Umbilical cord (tissue), 2 donors: ENCODE measurements around the gene NCAM1. TPM values are rescaled to one million over a fixed set of nuclear protein-coding genes. Genes with fewer than 3 reads are reported as not detected.
A peak's percentile ranks its signal among the peaks of the same experiment; 100 is the strongest.

ENCODE experiments used
- DNase-seq: peaks from one replicate; pipeline ENCODE4 v3.0.0-alpha.2; 2015; ENCODE audit warnings: low spot score
- total RNA-seq: library from RNA; depleted of rRNA; stranded (reverse); fragments of >200 nt; gene quantifications from one replicate; pipeline ENCODE4 v1.2.3, GENCODE V29; 2014; ENCODE audit warnings: low replicate concordance; ENCODE audit not compliant: insufficient read depth

The NCAM1 gene
- total RNA-seq, 1 donor from 2014 or later: 3.4 TPM

DNA sequence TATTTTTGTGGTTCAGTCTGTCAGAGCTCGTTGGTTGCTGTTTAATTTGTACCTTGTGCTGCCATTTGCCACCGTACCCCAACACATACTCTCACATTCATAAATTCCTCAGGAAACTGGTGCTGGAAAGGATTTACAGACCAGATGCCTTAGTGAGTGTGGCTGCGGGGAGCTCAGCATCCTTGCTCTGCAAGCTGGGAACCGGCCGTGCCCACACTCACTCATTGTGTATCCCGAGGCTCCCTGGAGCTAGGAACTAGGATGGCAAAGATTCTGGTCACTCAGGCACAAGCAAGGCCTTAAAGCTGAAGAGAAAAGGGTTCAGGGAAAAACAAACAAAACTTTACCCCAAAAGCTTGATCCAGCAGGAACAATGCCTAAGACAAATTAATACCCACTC is 288.6 kb downstream of the NCAM1 start:
- no peak for DNase-seq

DNA sequence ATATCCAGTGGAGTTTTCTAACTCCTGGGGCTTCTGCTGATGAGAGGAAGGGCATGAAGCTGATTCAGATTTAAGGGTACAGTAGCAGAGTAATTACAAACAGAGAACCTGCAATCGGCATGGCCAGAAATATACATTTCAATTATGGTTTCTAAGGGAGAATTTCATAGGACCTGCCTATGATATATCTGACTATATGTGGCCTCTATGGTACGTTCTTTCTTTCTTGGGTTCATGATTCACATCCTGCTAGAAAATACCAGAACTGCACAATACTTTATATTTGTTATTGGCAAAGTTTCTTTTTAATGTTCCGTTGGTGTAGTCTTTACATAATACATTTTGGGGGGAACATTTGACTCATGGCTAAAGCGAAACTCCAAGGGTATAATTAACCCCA is 290.1 kb downstream of the NCAM1 start:
- DNase-seq: no peak

- DNase-seq: no peak
Measured at GRCh38 chr11:113253406-113253805, 292.2 kb downstream of the NCAM1 start.

GRCh38 chr11:113255096-113255495 is 293.9 kb downstream of the NCAM1 start:
- no peak for DNase-seq

DNA sequence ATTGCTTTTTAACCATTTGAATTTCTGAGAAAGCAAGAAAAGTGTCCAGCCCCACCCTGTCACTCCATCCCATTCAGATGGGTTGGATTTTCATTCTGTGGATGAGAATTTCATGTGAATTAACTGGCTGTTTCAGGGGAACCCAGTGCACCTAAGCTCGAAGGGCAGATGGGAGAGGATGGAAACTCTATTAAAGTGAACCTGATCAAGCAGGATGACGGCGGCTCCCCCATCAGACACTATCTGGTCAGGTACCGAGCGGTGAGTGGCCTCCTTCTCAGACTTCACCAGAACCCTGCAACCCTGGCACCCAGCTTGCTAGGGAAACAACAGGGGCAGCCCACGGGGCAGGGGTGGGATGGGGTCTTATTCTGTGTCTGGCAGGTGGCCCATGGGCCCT is 294.5 kb downstream of the NCAM1 start:
- DNase-seq: no peak

GRCh38 chr11:113256431-113257202 is 295.4 kb downstream of the NCAM1 start:
- no peak for DNase-seq

DNA sequence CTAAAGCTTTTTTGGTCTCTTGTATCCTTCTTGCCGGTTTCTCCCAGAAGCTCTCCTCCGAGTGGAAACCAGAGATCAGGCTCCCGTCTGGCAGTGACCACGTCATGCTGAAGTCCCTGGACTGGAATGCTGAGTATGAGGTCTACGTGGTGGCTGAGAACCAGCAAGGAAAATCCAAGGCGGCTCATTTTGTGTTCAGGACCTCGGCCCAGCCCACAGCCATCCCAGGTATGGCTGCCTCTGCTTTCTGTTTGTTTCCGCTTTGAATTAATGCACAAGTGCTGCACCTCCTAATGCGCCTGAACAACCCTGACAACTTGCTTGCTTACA is 298.8 kb downstream of the NCAM1 start:
- DNase-seq: no peak

DNA sequence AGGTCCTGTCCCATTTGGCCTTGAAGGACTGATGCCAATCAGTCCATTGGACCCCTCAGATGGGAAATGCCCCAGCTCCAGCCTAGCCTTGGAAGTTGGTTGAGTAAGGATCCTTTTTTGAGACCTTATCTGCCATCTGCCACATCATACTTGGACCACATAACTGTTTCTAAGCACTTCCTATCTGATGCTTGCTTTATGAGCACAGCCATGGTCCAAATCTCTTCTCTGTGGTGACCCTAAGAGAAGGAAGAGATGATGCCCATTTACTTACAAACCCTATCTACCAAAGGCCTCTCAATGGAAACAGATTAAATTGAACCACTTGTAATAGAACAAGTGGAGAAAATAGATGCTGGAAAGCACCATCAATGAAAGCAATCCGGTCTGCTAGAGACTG is 299.3 kb downstream of the NCAM1 start:
- no peak for DNase-seq

- peak; percentile 73 for DNase-seq
Measured at GRCh38 chr11:113261709-113262475, 300.7 kb downstream of the NCAM1 start.

DNA sequence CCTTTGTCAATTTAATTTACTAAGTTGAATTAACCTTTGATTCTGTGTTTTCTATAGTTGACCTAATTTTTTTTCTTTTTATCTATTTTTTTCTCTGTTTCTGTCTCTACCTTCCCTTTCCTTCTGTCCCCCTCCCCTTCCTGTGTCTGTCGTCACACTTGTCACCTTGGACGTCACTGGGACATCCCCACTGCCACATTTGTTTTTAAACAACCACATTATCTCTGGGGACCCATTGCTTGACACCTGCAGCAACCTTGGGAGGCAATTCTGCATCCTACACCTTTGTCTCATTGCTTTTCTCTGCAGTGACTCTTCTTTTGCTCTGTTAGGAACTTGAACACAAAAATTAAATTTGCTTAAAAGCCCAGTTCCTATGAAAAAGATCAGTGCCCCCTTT is 301.4 kb downstream of the NCAM1 start:
- no peak for DNase-seq

GRCh38 chr11:113263458-113264259 is 302.4 kb downstream of the NCAM1 start:
- no peak for DNase-seq

DNA sequence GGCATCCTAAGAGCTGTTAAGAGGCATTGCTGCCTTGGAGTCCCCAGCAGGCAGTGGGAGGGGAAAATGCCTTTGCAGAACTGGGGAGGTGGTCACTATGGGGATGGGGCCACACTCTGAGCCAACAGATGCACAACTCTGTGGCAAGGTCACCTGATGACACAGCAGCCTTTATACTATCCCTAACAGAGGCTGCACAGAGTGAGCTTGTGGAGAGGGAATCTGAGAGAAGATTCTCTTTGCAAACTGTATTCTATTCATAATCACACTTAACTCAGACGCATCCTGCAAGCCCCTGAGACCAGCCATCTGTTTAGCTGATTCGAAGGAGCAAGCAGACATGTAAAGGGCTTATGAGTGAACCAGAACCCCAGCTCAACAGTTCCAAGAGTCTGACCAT is 304.1 kb downstream of the NCAM1 start:
- no peak for DNase-seq

DNA sequence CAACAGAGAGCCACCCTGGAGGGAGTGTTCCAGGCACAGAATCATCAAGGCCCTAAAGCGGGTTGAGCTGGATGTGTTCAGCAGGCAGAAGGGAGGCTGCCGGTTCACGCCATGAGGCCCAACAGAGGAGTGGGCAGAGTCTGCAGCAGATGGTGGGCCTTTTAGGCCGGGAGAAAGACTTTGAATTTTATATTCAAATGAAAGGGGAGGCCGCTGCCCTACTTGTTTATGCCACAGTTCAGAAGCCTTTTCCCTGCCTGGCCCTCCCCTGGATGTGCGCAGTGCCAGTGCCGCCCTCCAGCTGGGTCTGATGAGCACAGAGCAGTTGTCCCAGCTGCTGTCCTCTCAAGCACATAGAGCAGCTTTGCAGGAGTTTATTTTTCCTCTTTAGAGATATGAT is 306.3 kb downstream of the NCAM1 start:
- DNase-seq: no peak

DNA sequence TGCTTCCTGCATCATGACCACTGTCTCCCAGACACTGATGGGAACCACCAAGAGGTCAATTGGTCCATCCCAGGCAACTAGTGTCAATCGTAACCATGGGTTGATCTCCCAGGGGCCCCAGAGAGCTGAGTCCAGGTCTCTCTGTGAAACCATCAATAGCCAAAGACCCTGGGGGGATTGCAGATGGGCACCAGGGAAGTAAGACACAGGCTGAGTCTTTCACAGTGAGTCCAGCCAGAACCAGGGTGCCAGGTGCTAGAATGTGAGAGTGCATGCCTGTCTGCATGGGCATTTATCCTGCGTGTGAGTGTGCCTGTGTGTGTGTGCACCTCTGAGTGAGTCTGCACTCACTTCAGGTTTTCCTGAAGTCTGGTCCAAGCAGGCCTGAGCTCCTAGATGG is 307.9 kb downstream of the NCAM1 start:
- DNase-seq: no peak

DNA sequence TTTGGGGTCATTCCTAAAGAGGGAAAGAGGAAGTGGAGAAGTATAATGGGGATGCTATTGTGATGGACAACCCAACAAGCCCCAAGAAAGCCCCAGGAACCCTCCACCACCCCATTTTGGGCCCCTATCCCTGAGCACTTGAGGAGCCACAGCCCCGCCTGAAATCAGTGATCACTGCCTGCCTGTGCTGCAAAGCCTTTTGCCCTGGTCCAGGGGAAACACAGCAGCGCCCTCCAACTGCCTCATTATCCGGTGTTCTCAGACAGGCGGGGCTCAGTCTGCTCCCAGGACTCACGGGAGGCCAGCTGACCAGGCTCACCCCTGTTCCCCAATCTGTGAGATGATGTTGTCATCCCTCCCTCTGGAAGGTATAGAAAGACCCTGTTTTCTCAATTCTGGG is 308.4 kb downstream of the NCAM1 start:
- DNase-seq: no peak

DNA sequence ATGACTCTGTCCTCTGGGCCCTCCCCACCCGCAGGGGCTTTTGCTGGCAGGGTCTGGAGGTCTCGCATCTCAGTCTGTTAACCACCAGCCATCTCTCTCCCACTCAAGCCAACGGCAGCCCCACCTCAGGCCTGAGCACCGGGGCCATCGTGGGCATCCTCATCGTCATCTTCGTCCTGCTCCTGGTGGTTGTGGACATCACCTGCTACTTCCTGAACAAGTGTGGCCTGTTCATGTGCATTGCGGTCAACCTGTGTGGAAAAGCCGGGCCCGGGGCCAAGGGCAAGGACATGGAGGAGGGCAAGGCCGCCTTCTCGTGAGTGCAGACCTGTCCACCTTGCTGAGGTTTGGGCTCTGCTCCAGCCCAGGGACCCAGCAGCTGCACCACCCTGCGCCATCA is 308.9 kb downstream of the NCAM1 start:
- no peak for DNase-seq

GRCh38 chr11:113271551-113272245 is 310.5 kb downstream of the NCAM1 start:
- DNase-seq: no peak

GRCh38 chr11:113272281-113272680 is 311.1 kb downstream of the NCAM1 start:
- no peak for DNase-seq

- no peak for DNase-seq
Measured at GRCh38 chr11:113272927-113273615, 311.9 kb downstream of the NCAM1 start.

DNA sequence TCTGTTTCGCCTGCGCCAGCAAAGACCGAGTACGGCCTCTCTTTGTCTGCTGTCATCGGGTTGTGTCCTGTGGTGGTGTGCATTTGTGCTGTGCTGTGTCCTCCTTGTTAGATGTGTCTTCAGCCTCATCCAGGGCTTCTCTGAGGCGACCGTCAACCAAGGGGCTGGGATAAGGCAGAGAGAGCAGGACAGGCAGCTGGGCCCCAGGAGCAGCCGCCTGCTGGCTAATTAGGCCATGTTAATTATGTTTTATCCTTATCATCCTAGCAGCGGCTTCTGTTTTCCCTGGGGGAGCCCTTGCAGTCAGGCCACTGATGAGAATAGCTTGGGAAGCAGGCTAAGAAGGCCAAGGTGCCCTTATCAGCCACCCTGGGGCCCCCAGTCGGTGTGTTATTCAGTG is 312.5 kb downstream of the NCAM1 start:
- DNase-seq: no peak
